Activated CD8-positive, alpha-beta memory T cell treated with anti-CD3 and anti-CD28 coated beads for 48 hours (primary cell): ENCODE results near the gene NEGR1.

ENCODE experiments used
- DNase-seq, 3 experiments: peaks; one replicate each; pipeline ENCODE4 v3.0.0-alpha.2; 2020; ENCODE audit warnings: low read depth in 2 of 3, low spot score in 2 of 3

The NEGR1 gene

DNA sequence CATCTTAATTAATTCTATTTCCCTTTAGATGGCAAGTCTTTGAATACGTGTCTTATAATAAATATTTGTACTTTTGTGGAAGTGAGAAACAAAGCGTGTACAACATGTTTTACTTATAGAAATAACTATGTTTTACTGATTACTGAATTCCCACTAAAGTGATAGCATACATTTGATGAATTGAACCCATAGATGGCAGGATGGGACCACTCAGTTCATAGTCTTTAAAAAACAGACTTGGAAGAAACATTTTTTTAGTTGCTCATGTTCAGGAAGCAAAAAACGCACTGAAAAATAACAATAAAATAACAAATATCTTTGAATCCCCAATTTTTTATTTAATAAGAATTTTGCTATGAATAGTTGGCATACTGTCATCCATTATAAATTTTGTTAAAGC, 694.4 kb downstream of the NEGR1 start:
- no peak for DNase-seq

GRCh38 chr1:71586030-71586429, 696.3 kb downstream of the NEGR1 start:
- no peak for DNase-seq

DNA sequence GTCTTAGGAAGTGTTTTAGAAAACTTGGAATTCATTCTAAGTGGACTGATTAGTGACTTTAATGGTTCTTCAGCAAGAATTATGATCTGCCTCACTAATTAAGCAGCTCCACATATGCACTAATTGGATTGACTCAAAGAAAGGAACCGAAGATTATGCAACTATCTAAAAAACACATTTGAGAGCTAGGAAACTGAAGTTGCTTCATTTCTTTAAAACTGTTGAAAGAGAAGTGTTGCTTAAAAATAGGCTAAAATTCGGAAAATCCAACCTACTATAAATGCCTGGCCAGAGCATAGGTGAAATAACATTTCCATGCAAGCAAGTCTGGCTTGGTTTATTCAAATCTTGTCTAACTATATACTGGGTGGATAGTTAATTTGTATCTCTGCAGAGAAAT, 698.6 kb downstream of the NEGR1 start:
- no peak for DNase-seq

DNA sequence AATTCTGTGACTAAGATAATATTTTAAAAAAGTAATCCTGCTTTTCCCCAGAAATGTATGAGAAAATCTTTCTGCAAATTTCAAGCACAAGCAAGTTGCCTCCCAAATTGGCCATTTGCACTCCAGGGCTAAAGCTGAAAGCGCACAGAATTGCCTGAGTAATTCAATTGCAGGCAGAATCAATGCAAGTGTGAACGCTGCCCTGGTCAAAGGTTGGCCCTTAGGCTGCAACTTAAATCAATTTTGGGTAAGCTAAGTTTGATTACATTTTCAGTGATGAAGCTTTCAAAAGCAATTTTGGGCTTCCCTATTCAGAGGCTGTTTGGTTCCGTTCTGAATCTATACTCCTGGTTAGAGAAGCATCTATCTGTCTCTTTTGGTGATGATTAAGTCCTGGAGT, 699.7 kb downstream of the NEGR1 start:
- DNase-seq, result no peak

DNA sequence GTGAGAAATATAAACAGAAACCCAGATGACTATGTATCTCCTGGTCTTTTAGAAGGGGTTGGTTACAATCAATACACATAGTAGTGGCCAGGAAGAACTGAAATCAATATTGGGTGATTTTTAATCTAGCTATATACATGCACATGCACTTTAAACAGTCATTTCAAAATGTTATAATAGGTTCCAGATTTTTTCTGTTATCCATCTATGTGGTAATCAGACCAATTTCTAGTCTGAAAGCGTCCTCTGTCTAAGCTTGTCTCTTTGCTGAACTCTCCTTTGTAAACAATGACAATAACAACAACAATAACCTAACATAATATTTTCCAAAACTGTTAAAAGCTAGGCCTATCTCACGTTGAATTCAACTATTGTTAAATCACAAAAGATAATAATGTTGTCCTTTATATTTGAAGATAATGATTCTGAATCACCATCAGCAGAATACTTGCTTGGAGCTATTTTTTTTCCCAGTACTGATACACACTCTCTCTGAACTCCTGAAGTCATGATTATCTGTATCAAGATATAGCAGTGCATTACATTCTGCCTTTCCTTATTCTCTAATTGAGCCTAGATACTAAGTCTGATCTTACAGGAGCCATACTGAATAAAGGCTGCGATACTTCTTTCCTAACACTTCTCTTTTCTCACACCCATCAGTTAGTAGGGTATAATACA, 704.7 kb downstream of the NEGR1 start:
- DNase-seq, result no peak

- no peak for DNase-seq
Observed at GRCh38 chr1:71572038-71572437, 710.3 kb downstream of the NEGR1 start.

DNA sequence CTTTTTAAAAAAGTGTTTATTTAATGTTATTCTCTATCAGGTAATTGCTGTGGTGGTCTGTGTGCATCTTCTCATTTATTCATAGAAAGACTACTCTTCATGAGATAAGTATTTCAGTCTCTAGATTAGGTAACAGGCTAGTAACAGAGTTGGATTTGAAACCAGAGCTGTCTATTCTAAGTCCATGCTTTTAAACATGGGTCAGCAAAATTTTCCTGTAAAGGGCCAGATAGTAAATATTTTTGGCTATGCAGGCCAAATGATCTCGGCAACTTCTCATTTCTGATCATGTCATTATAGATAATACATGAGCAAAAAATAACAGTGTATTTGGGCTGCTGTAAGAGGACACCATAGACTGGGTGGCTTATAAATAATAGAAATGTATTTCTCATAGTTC, 715.9 kb downstream of the NEGR1 start:
- no peak for DNase-seq

GRCh38 chr1:71565831-71566230, 716.5 kb downstream of the NEGR1 start:
- no peak for DNase-seq

DNA sequence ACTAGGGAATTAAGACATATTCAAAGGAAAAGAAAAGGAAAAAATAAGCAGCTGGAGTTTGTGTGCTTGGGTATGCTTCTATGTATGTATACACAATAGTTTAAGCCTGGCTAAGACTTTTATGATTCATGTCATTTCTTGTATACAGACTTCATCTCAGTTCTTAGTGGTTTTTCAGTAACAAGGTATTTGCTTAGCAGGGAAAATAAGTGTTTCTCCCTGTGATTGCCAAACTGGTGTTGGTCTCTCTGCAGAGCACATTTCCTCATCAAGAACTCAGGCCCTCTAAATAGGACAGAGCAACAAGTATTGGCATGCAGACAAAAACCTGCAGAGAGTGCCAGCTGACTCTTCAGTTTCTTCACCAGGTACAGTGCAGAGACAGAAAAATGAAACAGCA, 717.1 kb downstream of the NEGR1 start:
- DNase-seq, result no peak

DNA sequence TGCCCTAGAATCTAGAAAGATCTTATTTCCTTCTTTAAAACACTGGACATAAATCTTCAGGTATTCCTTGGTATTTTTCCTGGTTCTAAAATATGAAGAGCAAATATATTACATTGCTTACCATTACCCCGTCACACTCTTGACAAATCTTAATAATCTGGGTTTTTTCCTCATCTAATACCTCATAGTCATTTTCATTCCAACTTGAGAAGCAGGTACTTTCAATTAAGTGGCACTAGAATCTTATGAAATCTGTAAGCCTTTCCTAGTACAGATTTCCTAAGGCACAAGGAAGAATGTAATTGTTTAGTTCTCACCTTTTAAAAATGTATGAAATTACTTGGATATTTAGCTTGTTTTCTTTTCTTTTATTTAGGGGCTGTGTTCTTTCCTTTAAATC, 720.0 kb downstream of the NEGR1 start:
- DNase-seq, result no peak

DNA sequence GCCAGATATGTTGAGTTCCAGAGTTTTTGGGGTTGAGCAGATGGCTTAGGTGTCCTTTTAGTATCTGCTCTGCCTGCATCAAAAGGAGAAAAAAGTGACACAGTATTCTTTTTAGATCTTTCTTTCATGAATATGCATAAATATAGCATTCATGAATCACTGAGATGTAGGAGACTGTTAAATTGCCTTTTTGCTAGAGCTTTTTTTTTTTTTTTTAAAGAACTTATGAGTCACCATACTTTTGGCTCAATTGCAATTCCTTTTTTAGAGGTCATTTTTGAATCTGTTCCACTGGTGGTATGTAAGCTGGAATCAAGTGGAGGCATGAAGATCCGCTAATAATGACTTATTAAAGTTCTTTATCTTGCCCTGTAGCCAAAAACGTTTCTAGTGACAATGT, 720.6 kb downstream of the NEGR1 start:
- no peak for DNase-seq

GRCh38 chr1:71561206-71561605, 721.1 kb downstream of the NEGR1 start:
- no peak for DNase-seq

GRCh38 chr1:71559880-71560279, 722.5 kb downstream of the NEGR1 start:
- DNase-seq, result no peak

- DNase-seq, result no peak
Observed at GRCh38 chr1:71557138-71557537, 725.2 kb downstream of the NEGR1 start.

- DNase-seq, result no peak
Observed at GRCh38 chr1:71548398-71548890, 733.9 kb downstream of the NEGR1 start.

DNA sequence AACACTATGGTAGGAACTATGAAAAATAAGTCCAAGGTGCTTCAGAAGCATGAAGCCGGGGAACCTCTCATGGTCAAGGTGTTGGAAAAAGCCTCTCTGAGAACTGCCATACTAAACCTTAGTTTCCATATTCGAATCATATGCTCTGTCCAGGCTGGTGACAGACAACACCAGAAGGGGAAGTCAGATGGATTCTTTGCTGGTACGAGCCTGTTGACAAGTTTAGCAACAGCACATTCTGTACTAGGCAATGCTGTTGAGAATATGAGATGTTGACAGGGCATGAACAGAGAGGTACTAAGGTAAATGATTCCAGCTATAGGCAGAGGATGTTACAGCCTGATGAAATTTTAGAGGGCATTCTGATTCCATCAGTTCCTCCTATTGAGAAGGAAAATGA, 740.2 kb downstream of the NEGR1 start:
- DNase-seq, result no peak

DNA sequence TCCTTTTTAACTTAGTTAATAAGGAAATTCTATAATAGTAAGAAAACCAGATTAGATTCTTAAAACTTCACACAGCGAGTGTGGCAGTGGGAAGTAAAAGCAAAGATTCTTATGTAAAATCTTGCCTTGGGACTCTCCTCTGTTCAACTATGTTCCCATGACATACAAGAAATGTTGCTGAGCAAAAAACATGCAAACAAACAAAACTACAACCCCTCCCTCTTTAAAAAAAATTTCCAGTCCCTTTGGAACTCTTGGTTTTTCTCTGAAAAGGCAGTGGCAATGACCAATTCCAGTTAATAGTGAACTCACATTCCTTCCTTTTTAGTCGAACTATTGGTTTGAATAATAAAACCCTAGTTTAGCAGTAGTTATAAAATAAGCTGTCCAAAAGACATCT, 748.4 kb downstream of the NEGR1 start:
- DNase-seq, result no peak

GRCh38 chr1:71532343-71532742, 750.0 kb downstream of the NEGR1 start:
- no peak for DNase-seq

- DNase-seq, result no peak
Observed at GRCh38 chr1:71526824-71527223, 755.5 kb downstream of the NEGR1 start.

GRCh38 chr1:71522721-71523120, 759.6 kb downstream of the NEGR1 start:
- no peak for DNase-seq

DNA sequence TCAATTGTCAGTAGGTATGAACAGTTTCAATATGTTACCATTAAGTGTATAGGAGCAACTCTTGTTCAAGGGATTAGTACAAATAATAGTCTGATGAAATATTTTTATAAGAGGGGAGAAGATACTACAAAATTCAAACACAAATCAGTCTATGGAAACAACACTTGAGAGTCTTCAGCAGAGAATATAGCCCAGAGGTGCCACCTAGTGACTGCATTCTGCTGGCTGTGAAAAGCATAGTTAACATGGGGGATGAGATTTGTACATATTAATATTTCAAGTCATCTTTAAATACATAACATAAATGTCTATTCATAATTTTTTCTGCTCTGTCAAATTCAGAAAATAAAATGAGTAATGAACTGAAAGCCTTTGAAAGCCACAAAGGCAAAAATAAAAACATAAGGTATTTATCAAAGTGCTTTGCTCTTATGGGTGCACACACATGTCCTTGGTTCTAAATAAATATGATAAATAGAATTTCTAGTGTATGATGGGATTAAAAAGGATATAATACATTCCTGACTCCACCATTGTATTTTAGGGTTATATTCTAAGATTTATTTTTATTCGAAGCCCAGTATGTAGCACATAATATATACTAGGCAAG, 760.6 kb downstream of the NEGR1 start:
- DNase-seq, result no peak

- no peak for DNase-seq
Observed at GRCh38 chr1:71511505-71511904, 770.8 kb downstream of the NEGR1 start.

GRCh38 chr1:71510725-71511124, 771.6 kb downstream of the NEGR1 start:
- no peak for DNase-seq
